ENCODE results near the gene PRKCG.

The PRKCG gene

GRCh38 chr19:53884256-53884655, 2.3 kb downstream of the PRKCG start:
- DNase-seq (ENCODE audit: low read depth, low spot score) = no peak
- no peak overlapping the region for H3K4me3 ChIP-seq (ENCODE audit: low read depth, low read length)
- in situ Hi-C loops (cut with HindIII; ENCODE audit: low sequenced_read_pairs) = no loop called here
- TF ChIP-seq CTCF (IDR thresholded peaks at IDR 0.05; ENCODE audit: low read depth, low read length) = no peak

- TF ChIP-seq CTCF (IDR thresholded peaks at IDR 0.05; ENCODE audit: low read depth, low read length) = no peak
- no peak for DNase-seq (ENCODE audit: low read depth, low spot score)
- in situ Hi-C loops (cut with HindIII; ENCODE audit: low sequenced_read_pairs) = no loop called here
- no peak overlapping the region for H3K4me3 ChIP-seq (ENCODE audit: low read depth, low read length)
These were observed 3.0 kb downstream of the PRKCG start for GRCh38 chr19:53885036-53885435.

GRCh38 chr19:53892301-53892980, 10.4 kb downstream of the PRKCG start:
- in situ Hi-C loops (cut with HindIII; ENCODE audit: low sequenced_read_pairs) = no loop called here
- no peak overlapping the region for H3K4me3 ChIP-seq (ENCODE audit: low read depth, low read length)
- TF ChIP-seq CTCF (IDR thresholded peaks at IDR 0.05; ENCODE audit: low read depth, low read length) = no peak
- no peak for DNase-seq (ENCODE audit: low read depth, low spot score)

GRCh38 chr19:53892981-53893325, 11.0 kb downstream of the PRKCG start:
- TF ChIP-seq CTCF (IDR thresholded peaks at IDR 0.05; ENCODE audit: low read depth, low read length) = no peak
- in situ Hi-C loops (cut with HindIII; ENCODE audit: low sequenced_read_pairs) = no loop called here
- DNase-seq (ENCODE audit: low read depth, low spot score) = no peak
- H3K4me3 ChIP-seq (ENCODE audit: low read depth, low read length) = no peak overlapping the region

- in situ Hi-C loops (cut with HindIII; ENCODE audit: low sequenced_read_pairs) = no loop called here
- no peak for TF ChIP-seq CTCF (IDR thresholded peaks at IDR 0.05; ENCODE audit: low read depth, low read length)
- H3K4me3 ChIP-seq (ENCODE audit: low read depth, low read length) = no peak overlapping the region
- no peak for DNase-seq (ENCODE audit: low read depth, low spot score)
These were observed 12.7 kb downstream of the PRKCG start for GRCh38 chr19:53894707-53895106.

GRCh38 chr19:53896682-53897081, 14.7 kb downstream of the PRKCG start:
- TF ChIP-seq CTCF (IDR thresholded peaks at IDR 0.05; ENCODE audit: low read depth, low read length) = no peak
- in situ Hi-C loops (cut with HindIII; ENCODE audit: low sequenced_read_pairs) = no loop called here
- DNase-seq (ENCODE audit: low read depth, low spot score) = no peak

GRCh38 chr19:53897459-53897858, 15.5 kb downstream of the PRKCG start:
- in situ Hi-C loops (cut with HindIII; ENCODE audit: low sequenced_read_pairs) = no loop called here
- no peak for TF ChIP-seq CTCF (IDR thresholded peaks at IDR 0.05; ENCODE audit: low read depth, low read length)
- H3K4me3 ChIP-seq (ENCODE audit: low read depth, low read length) = no peak overlapping the region
- DNase-seq (ENCODE audit: low read depth, low spot score) = no peak

More at GRCh38 chr19:53896682-53897081, 14.7 kb downstream of the PRKCG start:
- no peak overlapping the region for H3K4me3 ChIP-seq (ENCODE audit: low read depth, low read length)
